ENCODE measurements around the gene WDR35.

The WDR35 gene

GRCh38 chr2:19979932-19980331 lies 10.0 kb downstream of the WDR35 start:
- TF ChIP-seq CTCF (IDR thresholded peaks at IDR 0.05; ENCODE audit: low read depth, low read length) = no peak
- peak in 1 of 2 donors; percentile 6 for DNase-seq (ENCODE audit: low read depth in 2 of 2)
- H3K4me3 ChIP-seq (replicated peaks in 1 of 2; ENCODE audit: low read depth in 2 of 2, low read length in 2 of 2) = no peak overlapping the region

- no peak for TF ChIP-seq CTCF (IDR thresholded peaks at IDR 0.05; ENCODE audit: low read depth, low read length)
- H3K4me3 ChIP-seq (replicated peaks in 1 of 2; ENCODE audit: low read depth in 2 of 2, low read length in 2 of 2) = no peak overlapping the region
- no peak for DNase-seq (ENCODE audit: low read depth in 2 of 2)
Observed at GRCh38 chr2:19973466-19973865, 16.4 kb downstream of the WDR35 start.

- no peak overlapping the region for H3K4me3 ChIP-seq (replicated peaks in 1 of 2; ENCODE audit: low read depth in 2 of 2, low read length in 2 of 2)
- no peak for TF ChIP-seq CTCF (IDR thresholded peaks at IDR 0.05; ENCODE audit: low read depth, low read length)
- peak; percentile 14 to 27 for DNase-seq (ENCODE audit: low read depth in 2 of 2)
Observed at GRCh38 chr2:19971691-19972090, 18.2 kb downstream of the WDR35 start.

- no peak for DNase-seq (ENCODE audit: low read depth in 2 of 2)
- no peak for TF ChIP-seq CTCF (IDR thresholded peaks at IDR 0.05; ENCODE audit: low read depth, low read length)
- no peak overlapping the region for H3K4me3 ChIP-seq (replicated peaks in 1 of 2; ENCODE audit: low read depth in 2 of 2, low read length in 2 of 2)
Observed at GRCh38 chr2:19963386-19963785, 26.5 kb downstream of the WDR35 start.

- peak; percentile 85 for TF ChIP-seq CTCF (IDR thresholded peaks at IDR 0.05; ENCODE audit: low read depth, low read length)
- peak; percentile 85 to 88 for DNase-seq (ENCODE audit: low read depth in 2 of 2)
- no peak overlapping the region for H3K4me3 ChIP-seq (replicated peaks in 1 of 2; ENCODE audit: low read depth in 2 of 2, low read length in 2 of 2)
Observed at GRCh38 chr2:19955544-19956422, 34.1 kb downstream of the WDR35 start.

GRCh38 chr2:19949071-19949470 lies 40.8 kb downstream of the WDR35 start:
- no peak for TF ChIP-seq CTCF (IDR thresholded peaks at IDR 0.05; ENCODE audit: low read depth, low read length)
- DNase-seq (ENCODE audit: low read depth in 2 of 2) = peak; percentile 59 to 75
- no peak overlapping the region for H3K4me3 ChIP-seq (replicated peaks in 1 of 2; ENCODE audit: low read depth in 2 of 2, low read length in 2 of 2)

All from cardiac fibroblast (primary cell).